Mammary epithelial cell (primary cell): ENCODE results near the gene CNIH3.

Source experiments
- CTCF ChIP-seq, 2 donors: IDR thresholded peaks in 1 of 2; conservative IDR thresholded peaks in 1 of 2; 2 replicates each; pipeline ENCODE4 v1.5.1; 2011 to 2012; ENCODE audit warnings: inconsistent platforms in 2 of 2, low read length in 2 of 2, mild to moderate bottlenecking in 2 of 2, control low read depth in 1 of 2, low read depth in 1 of 2; ENCODE audit not compliant: insufficient read depth in 1 of 2; ENCODE audit errors: extremely low read depth in 1 of 2
- EZH2 ChIP-seq: IDR thresholded peaks from 2 replicates; pipeline ENCODE4 v1.6.1; 2012; ENCODE audit warnings: low read length, inconsistent platforms, borderline replicate concordance

- TF ChIP-seq CTCF (conservative IDR thresholded peaks at IDR 0.05 in 1 of 2, IDR thresholded peaks at IDR 0.05 in 1 of 2; ENCODE audit: extremely low read depth in 1 of 2, insufficient read depth in 1 of 2, low read depth in 1 of 2, low read length in 2 of 2) (no peak), EZH2 (no peak)
Measured at GRCh38 chr1:224745924-224746323, 129.8 kb downstream of the CNIH3 start.
